ENCODE measurements around the gene PPARG.

Gene PPARG

GRCh38 chr3:12345584-12346494 is 57.0 kb downstream of the PPARG start:
- DNase-seq: no peak

GRCh38 chr3:12347301-12347700 is 58.4 kb downstream of the PPARG start:
- no peak for DNase-seq

- DNase-seq: no peak
Observed at GRCh38 chr3:12349895-12350811, 61.3 kb downstream of the PPARG start.

- DNase-seq: no peak
Observed at GRCh38 chr3:12351145-12351544, 62.3 kb downstream of the PPARG start.

- DNase-seq: no peak
Observed at GRCh38 chr3:12352253-12352652, 63.4 kb downstream of the PPARG start.

- no peak for DNase-seq
Observed at GRCh38 chr3:12352755-12353154, 63.9 kb downstream of the PPARG start.

GRCh38 chr3:12353796-12354525 is 65.1 kb downstream of the PPARG start:
- DNase-seq: no peak

GRCh38 chr3:12356175-12356574 is 67.3 kb downstream of the PPARG start:
- DNase-seq: no peak

- DNase-seq: no peak
Observed at GRCh38 chr3:12356996-12357395, 68.1 kb downstream of the PPARG start.

- DNase-seq: no peak
Observed at GRCh38 chr3:12357456-12357855, 68.6 kb downstream of the PPARG start.

GRCh38 chr3:12363397-12364195 is 74.7 kb downstream of the PPARG start:
- no peak for DNase-seq

- DNase-seq: no peak
Observed at GRCh38 chr3:12367346-12367745, 78.5 kb downstream of the PPARG start.

- no peak for DNase-seq
Observed at GRCh38 chr3:12369029-12369428, 80.2 kb downstream of the PPARG start.

GRCh38 chr3:12369598-12369997 is 80.7 kb downstream of the PPARG start:
- DNase-seq: no peak

GRCh38 chr3:12370758-12371157 is 81.9 kb downstream of the PPARG start:
- no peak for DNase-seq

- DNase-seq: no peak
Observed at GRCh38 chr3:12371525-12372140, 82.8 kb downstream of the PPARG start.

GRCh38 chr3:12372741-12373280 is 83.9 kb downstream of the PPARG start:
- DNase-seq: no peak

GRCh38 chr3:12375572-12375971 is 86.7 kb downstream of the PPARG start:
- DNase-seq: no peak

- no peak for DNase-seq
Observed at GRCh38 chr3:12379640-12380429, 91.0 kb downstream of the PPARG start.

- no peak for DNase-seq
Observed at GRCh38 chr3:12380461-12380860, 91.6 kb downstream of the PPARG start.
